Gastroesophageal sphincter (tissue), 3 donors: ENCODE measurements around the gene S100A4.

Source experiments
- POLR2A ChIP-seq, 2 donors: fragments of 450-650 bp; IDR thresholded peaks; one replicate each; pipeline ENCODE4 v1.6.1; 2017; ENCODE audit warnings: antibody characterized with exemption in 2 of 2, mild to moderate bottlenecking in 2 of 2, moderate library complexity in 1 of 2
- TF ChIP-seq, protein P1 (sequence below), 4 experiments: fragments of 200-600 bp in 2 of 4; fragments of 450-650 bp in 2 of 4; sonication (generic) in 1 of 4; IDR thresholded peaks; one replicate each; pipeline ENCODE4 v1.5.1; 2017 to 2019; ENCODE audit warnings: antibody characterized with exemption in 4 of 4, mild to moderate bottlenecking in 2 of 4, moderate library complexity in 2 of 4

GRCh38 chr1:153506831-153507413 is 38.7 kb downstream of the S100A4 start:
- TF ChIP-seq, protein P1, sequence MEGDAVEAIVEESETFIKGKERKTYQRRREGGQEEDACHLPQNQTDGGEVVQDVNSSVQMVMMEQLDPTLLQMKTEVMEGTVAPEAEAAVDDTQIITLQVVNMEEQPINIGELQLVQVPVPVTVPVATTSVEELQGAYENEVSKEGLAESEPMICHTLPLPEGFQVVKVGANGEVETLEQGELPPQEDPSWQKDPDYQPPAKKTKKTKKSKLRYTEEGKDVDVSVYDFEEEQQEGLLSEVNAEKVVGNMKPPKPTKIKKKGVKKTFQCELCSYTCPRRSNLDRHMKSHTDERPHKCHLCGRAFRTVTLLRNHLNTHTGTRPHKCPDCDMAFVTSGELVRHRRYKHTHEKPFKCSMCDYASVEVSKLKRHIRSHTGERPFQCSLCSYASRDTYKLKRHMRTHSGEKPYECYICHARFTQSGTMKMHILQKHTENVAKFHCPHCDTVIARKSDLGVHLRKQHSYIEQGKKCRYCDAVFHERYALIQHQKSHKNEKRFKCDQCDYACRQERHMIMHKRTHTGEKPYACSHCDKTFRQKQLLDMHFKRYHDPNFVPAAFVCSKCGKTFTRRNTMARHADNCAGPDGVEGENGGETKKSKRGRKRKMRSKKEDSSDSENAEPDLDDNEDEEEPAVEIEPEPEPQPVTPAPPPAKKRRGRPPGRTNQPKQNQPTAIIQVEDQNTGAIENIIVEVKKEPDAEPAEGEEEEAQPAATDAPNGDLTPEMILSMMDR (IDR thresholded peaks at IDR 0.05): no peak
- TF ChIP-seq POLR2A (IDR thresholded peaks at IDR 0.05): no peak
